OCI-LY3 (cell line): ENCODE results near the gene MED22.

Experiments used
- CTCF ChIP-seq: fragments of 200-600, 300-600 bp; sonication (generic); IDR thresholded peaks from 2 replicates; pipeline ENCODE4 v1.5.1; 2014; ENCODE audit warnings: antibody characterized with exemption, low read length, low read depth
- EZH2phosphoT487 ChIP-seq: fragments of 200-600 bp; shearing (Covaris generic); IDR thresholded peaks from 2 replicates; pipeline ENCODE4 v1.6.1; 2018; ENCODE audit warnings: antibody characterized with exemption, mixed run types, low read depth

- TF ChIP-seq CTCF: peak; percentile 47
- TF ChIP-seq EZH2phosphoT487: no peak
Observed at GRCh38 chr9:133351908-133352634, 4.1 kb upstream of the MED22 start.
